Dedifferentiated amniotic fluid mesenchymal stem cell (primary cell): ENCODE measurements around the gene DBNL.
A peak's percentile ranks its signal among the peaks of the same experiment; 100 is the strongest.

Experiments used
- DNase-seq: peaks from one replicate; pipeline ENCODE4 v3.0.0-alpha.2; 2016; ENCODE audit errors: extremely low spot score

The DBNL gene

GRCh38 chr7:44062180-44062902 is 17.8 kb downstream of the DBNL start:
- DNase-seq = no peak

- no peak for DNase-seq
Observed at GRCh38 chr7:44062903-44063295, 18.4 kb downstream of the DBNL start.

- no peak for DNase-seq
Observed at GRCh38 chr7:44063547-44063893, 19.0 kb downstream of the DBNL start.

GRCh38 chr7:44063894-44064651 is 19.6 kb downstream of the DBNL start:
- DNase-seq = no peak

GRCh38 chr7:44064791-44065430 is 20.4 kb downstream of the DBNL start:
- no peak for DNase-seq

GRCh38 chr7:44065431-44066110 is 21.1 kb downstream of the DBNL start, which contains the start of gene PGAM2:
Gene PGAM2, minus strand, starts transcription at chr7:44065567. Its CDS starts 38 bp downstream, at chr7:44065529.
- no peak for DNase-seq

- no peak for DNase-seq
Observed at GRCh38 chr7:44066111-44066460, 21.6 kb downstream of the DBNL start.

GRCh38 chr7:44066494-44067063 is 22.1 kb downstream of the DBNL start:
- DNase-seq = no peak

- no peak for DNase-seq
Observed at GRCh38 chr7:44067064-44067951, 22.8 kb downstream of the DBNL start.

GRCh38 chr7:44068054-44068453 is 23.6 kb downstream of the DBNL start:
- DNase-seq = no peak

GRCh38 chr7:44071726-44072363 is 27.3 kb downstream of the DBNL start:
- no peak for DNase-seq

GRCh38 chr7:44072364-44073231 is 28.1 kb downstream of the DBNL start:
- peak; percentile 76 for DNase-seq

- DNase-seq = no peak
Observed at GRCh38 chr7:44073664-44074348, 29.3 kb downstream of the DBNL start.

GRCh38 chr7:44074349-44074695 is 29.8 kb downstream of the DBNL start:
- DNase-seq = no peak

- DNase-seq = no peak
Observed at GRCh38 chr7:44075296-44076075, 31.0 kb downstream of the DBNL start.

GRCh38 chr7:44076101-44076895 is 31.8 kb downstream of the DBNL start:
- no peak for DNase-seq

- no peak for DNase-seq
Observed at GRCh38 chr7:44077061-44077460, 32.6 kb downstream of the DBNL start.
